K562 (cell line): Measurements from ENCODE around the gene IL4R. TPM values are rescaled to one million over a fixed set of nuclear protein-coding genes. Genes with fewer than 3 reads are reported as not detected.

Source experiments
- ATAC-seq: fragments of 200-7000 bp; cut with Tn5 transposase; 3 replicates; pipeline ENCODE4 v1.9.1; 2020; ENCODE audit warnings: moderate library complexity
- BruUV-seq: library from RNA; stranded (reverse); fragments of 400-500 nt; replicated peaks from 2 replicates; lab custom pipeline; 2021; lab: Mats Ljungman, UMichigan
- CTCF ChIA-PET: fragments of 300-600 bp; formaldehyde crosslinking; extraction: SDS; loops from one replicate; lab custom pipeline; 2021; ENCODE audit warnings: low intra/inter-chr PET ratio; lab: Yijun Ruan, JAX
- POLR2A ChIA-PET: fragments of 300-600, 350-650 bp; sonication (Branson Sonifier 250); formaldehyde crosslinking; extraction: SDS; loops from one replicate; lab custom pipeline; 2021; ENCODE audit warnings: antibody characterized with exemption, inconsistent platforms; lab: Yijun Ruan, JAX
- DNase-seq, 4 experiments: peaks; one replicate each; pipeline versions ENCODE4 v3.0.0 to v3.0.0-alpha.2; 2011 to 2018; ENCODE audit warnings: low spot score in 3 of 4, mixed read lengths in 3 of 4; ENCODE audit errors: extremely low read depth in 1 of 4
- FAIRE-seq: peaks from 2 replicates; lab custom pipeline; 2011; peaks lifted over from hg19 to GRCh38; lab: Jason Lieb, UNC
- H2AFZ ChIP-seq: 2 replicates; pipeline ENCODE4 v1.6.0; 2011; ENCODE audit warnings: low read depth, low read length, control low read depth, inconsistent platforms
- H3K27ac ChIP-seq: fragments of 200-600 bp; 3 replicates; pipeline ENCODE4 v1.8.0; 2011; ENCODE audit warnings: low read depth, mild to moderate bottlenecking, control low read depth, inconsistent platforms, low read length, moderate library complexity, mixed read lengths; ENCODE audit errors: extremely low read depth
- H3K27me3 ChIP-seq, 2 experiments: fragments of 300-600 bp in 1 of 2; 2 replicates in 1 of 2; 3 replicates in 1 of 2; pipeline versions ENCODE4 v1.6.0 to v1.8.0; 2011; ENCODE audit warnings: inconsistent platforms in 2 of 2, low read length in 2 of 2, mild to moderate bottlenecking in 1 of 2, mixed read lengths in 1 of 2, moderate library complexity in 1 of 2; ENCODE audit not compliant: control insufficient read depth in 2 of 2, insufficient read depth in 2 of 2
- H3K36me3 ChIP-seq: fragments of 300-600 bp; 3 replicates; pipeline ENCODE4 v1.8.0; 2011; ENCODE audit warnings: mild to moderate bottlenecking, low read length, inconsistent platforms; ENCODE audit not compliant: control insufficient read depth, insufficient read depth
- H3K4me1 ChIP-seq, 2 experiments: fragments of 200-600 bp in 1 of 2; replicated peaks in 1 of 2; 2 replicates in 1 of 2; 3 replicates in 1 of 2; pipeline versions ENCODE4 v1.5.1 to v1.8.0; 2011; ENCODE audit warnings: inconsistent platforms in 2 of 2, low read length in 2 of 2, mild to moderate bottlenecking in 1 of 2, mixed read lengths in 1 of 2, moderate library complexity in 1 of 2; ENCODE audit not compliant: control insufficient read depth in 2 of 2, insufficient read depth in 2 of 2
- H3K4me2 ChIP-seq: 2 replicates; pipeline ENCODE4 v1.6.1; 2011; ENCODE audit warnings: low read length, control low read depth, inconsistent platforms, mixed read lengths; ENCODE audit not compliant: insufficient read depth
- H3K4me3 ChIP-seq: fragments of 200-600 bp; sonication (generic), shearing (Covaris generic); 2 replicates; pipeline ENCODE4 v1.5.1; 2016; ENCODE audit warnings: control low read depth, inconsistent platforms
- H3K79me2 ChIP-seq: fragments of 200-600 bp; 3 replicates; pipeline ENCODE4 v1.8.0; 2011; ENCODE audit warnings: low read length, inconsistent platforms; ENCODE audit not compliant: control insufficient read depth, insufficient read depth
- H3K9ac ChIP-seq, 2 experiments: 2 replicates each; pipeline versions ENCODE4 v1.6.0 to v1.6.1; 2011; ENCODE audit warnings: low read depth in 2 of 2, low read length in 2 of 2, control low read depth in 1 of 2, inconsistent platforms in 1 of 2, mild to moderate bottlenecking in 1 of 2, mixed read lengths in 1 of 2; ENCODE audit not compliant: insufficient read depth in 1 of 2
- H3K9me1 ChIP-seq: one replicate; pipeline ENCODE4 v1.6.0; 2011; ENCODE audit warnings: inconsistent platforms, mild to moderate bottlenecking, low read length, moderate library complexity; ENCODE audit not compliant: control insufficient read depth, insufficient read depth
- H3K9me3 ChIP-seq: replicated peaks from 2 replicates; pipeline ENCODE4 v1.5.1; 2011; ENCODE audit warnings: low read depth, low read length, inconsistent platforms; ENCODE audit not compliant: control insufficient read depth, insufficient read depth
- H4K20me1 ChIP-seq: replicated peaks from 2 replicates; pipeline ENCODE4 v1.6.1; 2011; ENCODE audit warnings: low read length, inconsistent platforms, mixed read lengths; ENCODE audit not compliant: control insufficient read depth, insufficient read depth
- KAT7 ChIP-seq: sonication (generic); formaldehyde crosslinking; IDR thresholded peaks from 2 replicates; pipeline ENCODE4 v1.8.0; 2022; ENCODE audit warnings: missing genetic modification reagents, mild to moderate bottlenecking, borderline replicate concordance
- MAFK ChIP-seq: IDR thresholded peaks from 2 replicates; pipeline ENCODE4 v1.6.1; 2011; ENCODE audit warnings: low read length, improper control_type of control experiment
- NFIX ChIP-seq: fragments of 250-450 bp; sonication (Bioruptor Pico); IDR thresholded peaks from 2 replicates; pipeline ENCODE4 v1.4.0; 2020; ENCODE audit warnings: low read depth, mild to moderate bottlenecking, moderate library complexity
- POLR2H ChIP-seq: IDR thresholded peaks from 2 replicates; pipeline ENCODE4 v1.6.1; 2016; ENCODE audit warnings: missing genetic modification characterization, low read depth, mild to moderate bottlenecking, control low read depth, missing compliant biosample characterization, moderate library complexity
- WGBS: fragments of 100-300 bp; shearing (Covaris generic); methylation state at CpG from one replicate; pipeline ENCODE4 v1.1.6; 2016; ENCODE audit warnings: low coverage, mixed read lengths; ENCODE audit not compliant: insufficient coverage; ENCODE audit errors: missing lambda C conversion rate; 5-methylcytosine and 5-hydroxymethylcytosine counted together
- in situ Hi-C: fragments of 300-500 bp; cut with MboI; formaldehyde crosslinking; loops from 4 replicates; pipeline ENCODE4 v1.15.0; 2018; ENCODE audit warnings: inconsistent platforms, mixed read lengths
- intact Hi-C: fragments of 100-400 bp; cut with micrococcal nuclease; formaldehyde crosslinking; loops from 2 replicates; pipeline ENCODE4 v1.14.2; 2022
- polyA plus RNA-seq, 8 experiments: library from polyadenylated mRNA; depleted of rRNA in 4 of 8; stranded (reverse) in 5 of 8; unstranded in 3 of 8; fragments of >200 nt; fragmentation: Nextera tagmentation in 2 of 8; fragmentation: Illumina TruSeq in 1 of 8; extraction: Ambion mirVana in 2 of 8; extraction: Trizol in 1 of 8; gene quantifications; 2 replicates each; pipeline versions ENCODE4 v1.2.1 to v1.2.3, GENCODE V29; 2011 to 2014; ENCODE audit warnings: inconsistent platforms in 1 of 8, missing spikeins in 1 of 8
- total RNA-seq, 7 experiments: library from RNA; depleted of rRNA in 6 of 7; stranded (reverse); fragments of >200 nt in 6 of 7; fragmentation: Illumina TruSeq in 2 of 7; extraction: Trizol in 2 of 7; gene quantifications; 2 replicates each; pipeline versions ENCODE4 v1.2.1 to v1.2.3, GENCODE V29; 2011 to 2021; ENCODE audit warnings: low replicate concordance in 1 of 7

The IL4R gene
- total and polyA plus RNA-seq, 9 of the 15 experiments (the other 6 are each of a cell fraction or from before 2014, with no cell fraction given), result 0.17 to 5.8 (median 3.3) TPM

DNA sequence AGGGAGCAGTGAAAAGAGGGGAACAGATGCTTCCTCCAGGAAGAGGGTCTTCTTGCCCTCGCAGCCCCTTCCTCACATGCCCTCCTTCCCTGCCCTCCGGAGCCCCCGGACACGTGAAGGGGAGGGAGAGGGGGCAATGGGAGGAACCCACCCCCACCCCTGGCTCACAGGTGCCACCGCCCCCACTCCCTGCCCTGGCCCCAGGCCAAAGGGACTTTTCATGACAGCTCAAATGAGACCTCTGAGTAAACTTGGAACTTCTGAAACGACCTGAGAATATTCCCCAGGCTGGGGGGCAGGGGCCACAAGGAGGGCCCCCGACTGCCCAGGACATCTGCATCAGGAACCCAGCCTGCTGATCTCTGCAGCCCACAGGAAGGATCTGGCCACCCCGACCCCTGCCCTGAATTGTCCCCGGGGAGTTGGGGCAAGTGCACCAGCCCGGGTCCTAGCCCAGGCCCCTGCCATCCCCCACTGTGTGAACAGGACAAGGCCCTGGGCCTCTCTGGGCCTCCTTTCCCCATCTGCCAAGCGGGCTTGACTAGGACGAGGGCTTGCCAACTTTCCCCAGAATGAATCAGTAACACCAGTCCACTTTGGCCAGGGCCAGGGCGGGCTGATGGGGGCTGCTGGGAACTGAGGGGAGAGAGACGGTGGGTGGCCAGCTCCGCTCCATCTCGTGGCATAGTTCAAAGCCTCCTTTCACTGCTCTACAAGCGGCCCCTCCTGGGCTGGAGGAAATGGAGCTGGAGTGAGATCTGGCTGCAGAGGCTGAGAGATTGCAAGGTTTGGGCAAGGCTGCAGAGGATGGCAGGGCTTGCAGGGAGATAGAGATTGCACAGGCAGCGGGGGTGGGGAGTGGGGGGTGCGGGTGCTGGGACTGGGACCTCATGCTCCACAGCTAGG lies 92.0 kb downstream of the IL4R start:
- ATAC-seq (no peak), DNase-seq (no peak), FAIRE-seq (no peak)
- Histone ChIP-seq H2AFZ (no peak overlapping the region), H3K79me2 (no peaks in the 10 kb centered on the region), H4K20me1 (peaks cover 4% of the 10 kb centered on the region; the same call in 1 of the 2 replicates), H3K4me2 (no peak overlapping the region), H3K9me1 (peaks cover 2% of the 10 kb centered on the region), H3K9me3 (no peaks in the 10 kb centered on the region), H3K36me3 (no peaks in the 10 kb centered on the region), H3K9ac (no peak overlapping the region), H3K4me3 (no peak overlapping the region), H3K27ac (no peak overlapping the region), H3K4me1 (peaks cover 0 to 7% of the 10 kb centered on the region in 2 experiments; a peak in 4 of 5 replicates), H3K27me3 (peaks cover 28 to 50% of the 10 kb centered on the region in 2 experiments)
- in situ Hi-C loops (no loop called here), intact Hi-C loops (no loop called here)
- TF ChIP-seq KAT7 (no peak), MAFK (no peak), NFIX (no peak), POLR2H (no peak)
- no TSS peak for BruUV-seq
- WGBS, result under 1% methylated on average over 11 of the region's 19 CpGs
- CTCF ChIA-PET, result no interaction called here
- POLR2A ChIA-PET, result interaction anchor here (0.8 kb wide), 1 partner anchor 18 kb away, joined by 3 read pairs; no protein-coding TSS in a partner anchor
